Measurements from ENCODE around the gene ITPK1.

GRCh38 chr14:93026339-93026738 lies 89.4 kb downstream of the ITPK1 start:
- TF ChIP-seq CTCF (IDR thresholded peaks at IDR 0.05) (no peak), POLR2A (IDR thresholded peaks at IDR 0.05) (no peak)

Data from prostate gland (tissue), 2 donors.